Measurements from ENCODE around the gene SRGAP3. TPM values are rescaled to one million over a fixed set of nuclear protein-coding genes. Genes with fewer than 3 reads are reported as not detected.

SRGAP3 gene
- total and polyA plus RNA-seq, 2 donors (not counting 1 experiment from before 2014, with no cell fraction given): 1.4 to 1.5 TPM

- Histone ChIP-seq H3K36me3 (replicated peaks in 1 of 2; ENCODE audit: control extremely low read depth in 1 of 2, control insufficient read depth in 1 of 2, extremely low read depth in 1 of 2, insufficient read depth in 2 of 2, low read length in 1 of 2) (peaks cover 2 to 58% of the 10 kb centered on the region in 2 experiments), H3K27ac (ENCODE audit: low read length in 2 of 2) (no peak overlapping the region), H3K9ac (ENCODE audit: low read length) (no peak overlapping the region), H3K4me2 (replicated peaks; ENCODE audit: low read depth, low read length, poor library complexity, severe bottlenecking) (no peak overlapping the region), H3K4me3 (ENCODE audit: control extremely low read depth in 1 of 5, extremely low read depth in 1 of 5, insufficient read depth in 1 of 5, low read depth in 2 of 5, low read length in 4 of 5) (no peak overlapping the region), H3K27me3 (replicated peaks in 1 of 4; ENCODE audit: control extremely low read depth in 1 of 4, control insufficient read depth in 3 of 4, insufficient read depth in 4 of 4, low read length in 3 of 4) (no peaks in the 10 kb centered on the region), H3K9me3 (ENCODE audit: control extremely low read depth in 1 of 3, control insufficient read depth in 2 of 3, insufficient read depth in 1 of 3, low read length in 2 of 3) (peaks cover 0 to 12% (median 0%) of the 10 kb centered on the region in 3 donors), H3K4me1 (ENCODE audit: control insufficient read depth in 2 of 2, insufficient read depth in 2 of 2, low read length in 2 of 2) (no peaks in the 10 kb centered on the region), H2AFZ (ENCODE audit: insufficient read depth, low read depth, low read length, poor library complexity, severe bottlenecking) (no peak overlapping the region), H3K79me2 (ENCODE audit: control insufficient read depth, insufficient read depth, low read length) (no peaks in the 10 kb centered on the region), H4K20me1 (ENCODE audit: control insufficient read depth, insufficient read depth, low read length, poor library complexity, severe bottlenecking) (no peaks in the 10 kb centered on the region)
- H3K27ac Mint-ChIP-seq: no peak overlapping the region
- TF ChIP-seq CTCF (IDR thresholded peaks at IDR 0.05) (no peak), EZH2 (IDR thresholded peaks at IDR 0.05; ENCODE audit: borderline replicate concordance, insufficient read depth, low read depth, low read length, poor library complexity, severe bottlenecking) (no peak)
- no CpG with 5 or more reads among the region's 4 CpGs for WGBS (ENCODE audit: insufficient coverage)
- no peaks in the 10 kb centered on the region for H3K27me3 Mint-ChIP-seq
- no peaks in the 10 kb centered on the region for H3K4me1 Mint-ChIP-seq
- ChIA-PET CTCF (no interaction called here), POLR2A (no interaction called here)
- no peak overlapping the region for H3K4me3 Mint-ChIP-seq
- no peak for ATAC-seq (ENCODE audit: low read depth)
- intact Hi-C loops (cut with micrococcal nuclease): no loop called here
- no peaks in the 10 kb centered on the region for H3K9me3 Mint-ChIP-seq (ENCODE audit: insufficient read depth)
- DNase-seq: no peak
Measured at GRCh38 chr3:8942115-8942514, 307.3 kb downstream of the SRGAP3 start.

DNA sequence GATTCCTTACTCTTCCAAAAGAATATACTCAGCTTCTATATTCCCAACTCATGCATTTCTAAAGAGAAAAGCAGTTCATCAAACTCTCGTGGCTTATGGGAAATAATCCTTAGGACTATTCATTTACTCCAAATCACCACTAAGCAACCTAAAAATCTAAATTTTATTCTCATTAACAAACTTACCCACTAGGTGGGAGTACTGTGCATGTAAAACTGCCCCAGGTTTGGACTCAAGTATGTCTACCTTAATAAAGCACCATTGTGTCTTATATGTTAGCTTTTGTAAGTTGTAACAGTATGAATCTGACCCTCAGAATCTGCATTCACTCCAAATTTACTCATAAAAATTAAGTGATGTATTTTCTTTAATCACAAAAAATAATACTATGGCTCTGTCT is 311.4 kb downstream of the SRGAP3 start:
- H3K27ac Mint-ChIP-seq: no peak overlapping the region
- H3K9me3 Mint-ChIP-seq (ENCODE audit: insufficient read depth): no peaks in the 10 kb centered on the region
- CTCF ChIA-PET: no interaction called here
- no CpG with 5 or more reads among the region's 1 CpG for WGBS (ENCODE audit: insufficient coverage)
- H3K27me3 ChIP-seq (replicated peaks in 1 of 4; ENCODE audit: control extremely low read depth in 1 of 4, control insufficient read depth in 3 of 4, insufficient read depth in 4 of 4, low read length in 3 of 4): no peaks in the 10 kb centered on the region
- H3K4me3 ChIP-seq (ENCODE audit: control extremely low read depth in 1 of 5, extremely low read depth in 1 of 5, insufficient read depth in 1 of 5, low read depth in 2 of 5, low read length in 4 of 5): no peak overlapping the region
- peaks cover 0 to 5% (median 0%) of the 10 kb centered on the region in 3 donors for H3K9me3 ChIP-seq (ENCODE audit: control extremely low read depth in 1 of 3, control insufficient read depth in 2 of 3, insufficient read depth in 1 of 3, low read length in 2 of 3)
- DNase-seq (peak; percentile 8), ATAC-seq (ENCODE audit: low read depth) (no peak)
- no peaks in the 10 kb centered on the region for H3K4me1 ChIP-seq (ENCODE audit: control insufficient read depth in 2 of 2, insufficient read depth in 2 of 2, low read length in 2 of 2)
- H3K9ac ChIP-seq (ENCODE audit: low read length): no peak overlapping the region
- H2AFZ ChIP-seq (ENCODE audit: insufficient read depth, low read depth, low read length, poor library complexity, severe bottlenecking): no peak overlapping the region
- TF ChIP-seq EZH2 (IDR thresholded peaks at IDR 0.05; ENCODE audit: borderline replicate concordance, insufficient read depth, low read depth, low read length, poor library complexity, severe bottlenecking): no peak
- peak; percentile 55 for TF ChIP-seq CTCF (IDR thresholded peaks at IDR 0.05)
- no peak overlapping the region for H3K4me3 Mint-ChIP-seq
- intact Hi-C loops (cut with micrococcal nuclease): no loop called here
- H4K20me1 ChIP-seq (ENCODE audit: control insufficient read depth, insufficient read depth, low read length, poor library complexity, severe bottlenecking): no peaks in the 10 kb centered on the region
- H3K27me3 Mint-ChIP-seq: no peaks in the 10 kb centered on the region
- POLR2A ChIA-PET: no interaction called here
- no peaks in the 10 kb centered on the region for H3K4me1 Mint-ChIP-seq
- H3K4me2 ChIP-seq (replicated peaks; ENCODE audit: low read depth, low read length, poor library complexity, severe bottlenecking): no peak overlapping the region
- no peak overlapping the region for H3K27ac ChIP-seq (ENCODE audit: low read length in 2 of 2)
- no peaks in the 10 kb centered on the region for H3K79me2 ChIP-seq (ENCODE audit: control insufficient read depth, insufficient read depth, low read length)
- H3K36me3 ChIP-seq (replicated peaks in 1 of 2; ENCODE audit: control extremely low read depth in 1 of 2, control insufficient read depth in 1 of 2, extremely low read depth in 1 of 2, insufficient read depth in 2 of 2, low read length in 1 of 2): peaks cover 0 to 30% of the 10 kb centered on the region in 2 experiments

Measured in B cell (primary cell).